ENCODE measurements around the gene DARS1.

The DARS1 gene

DNA sequence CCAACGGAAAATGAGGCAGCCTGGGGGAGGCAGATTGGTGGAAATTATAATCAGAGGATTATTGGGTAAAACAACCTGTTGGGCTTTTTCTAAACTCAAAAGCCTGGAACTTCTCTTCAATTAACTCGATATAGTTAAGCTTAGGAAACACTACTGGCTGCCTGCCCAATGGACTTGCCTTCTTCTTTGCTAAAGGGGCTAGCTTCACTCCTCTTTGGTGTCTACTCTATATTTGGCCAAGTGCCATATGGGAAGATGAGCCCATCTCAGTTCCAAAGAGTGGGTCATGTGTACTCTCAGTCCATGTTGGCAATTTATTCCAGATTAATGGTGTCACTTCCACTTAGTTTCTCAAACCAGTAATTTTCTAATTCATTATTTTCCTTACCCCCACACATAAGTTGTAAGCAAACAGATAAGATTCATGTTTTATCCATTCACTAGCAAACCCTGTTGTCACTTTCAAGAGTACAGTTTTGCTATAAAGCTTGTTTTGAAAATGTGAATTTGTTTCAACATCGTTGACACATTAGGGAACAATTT, 34.3 kb downstream of the DARS1 start:
- DNase-seq, result no peak
- in situ Hi-C loops (cut with MboI; ENCODE audit: low pct_unique_long_range_greater_than_20kb, low sequenced_read_pairs), result no loop called here

DNA sequence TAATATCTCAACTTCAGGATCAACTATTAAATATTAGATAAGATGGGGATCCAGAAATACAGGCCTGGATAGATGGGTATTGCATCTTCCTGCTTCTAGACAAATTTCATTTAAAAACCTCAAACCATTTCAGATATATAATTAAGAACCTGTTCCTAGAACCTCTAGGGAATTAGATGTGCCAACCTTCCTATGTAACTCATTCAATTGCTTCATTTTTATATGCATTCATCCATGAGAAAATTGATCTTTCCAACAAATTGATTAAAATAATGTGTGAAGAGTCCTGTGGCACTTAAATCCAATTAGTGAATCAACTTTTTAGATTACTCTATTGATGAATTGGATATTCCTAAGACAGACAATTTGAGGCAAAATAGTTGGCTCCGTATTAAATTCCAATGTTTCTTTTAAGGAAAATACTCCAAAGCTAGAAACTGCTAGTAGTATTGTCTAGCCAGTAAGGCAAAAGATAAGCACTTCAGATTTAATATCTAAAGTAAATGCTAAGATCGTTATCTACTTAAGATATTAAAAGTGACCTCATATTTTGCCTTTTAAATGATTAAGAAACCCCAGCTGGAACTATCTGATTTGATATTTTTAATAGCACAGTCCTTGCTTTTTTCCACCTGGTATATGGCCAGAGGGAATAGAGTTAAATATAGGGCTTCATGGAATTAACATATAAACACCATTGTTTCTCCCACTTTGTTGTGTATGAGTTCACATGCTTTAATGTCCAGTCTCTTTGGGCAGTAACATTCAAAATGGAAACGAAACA, 35.8 kb downstream of the DARS1 start:
- no peak for DNase-seq
- in situ Hi-C loops (cut with MboI; ENCODE audit: low pct_unique_long_range_greater_than_20kb, low sequenced_read_pairs), result no loop called here

DNA sequence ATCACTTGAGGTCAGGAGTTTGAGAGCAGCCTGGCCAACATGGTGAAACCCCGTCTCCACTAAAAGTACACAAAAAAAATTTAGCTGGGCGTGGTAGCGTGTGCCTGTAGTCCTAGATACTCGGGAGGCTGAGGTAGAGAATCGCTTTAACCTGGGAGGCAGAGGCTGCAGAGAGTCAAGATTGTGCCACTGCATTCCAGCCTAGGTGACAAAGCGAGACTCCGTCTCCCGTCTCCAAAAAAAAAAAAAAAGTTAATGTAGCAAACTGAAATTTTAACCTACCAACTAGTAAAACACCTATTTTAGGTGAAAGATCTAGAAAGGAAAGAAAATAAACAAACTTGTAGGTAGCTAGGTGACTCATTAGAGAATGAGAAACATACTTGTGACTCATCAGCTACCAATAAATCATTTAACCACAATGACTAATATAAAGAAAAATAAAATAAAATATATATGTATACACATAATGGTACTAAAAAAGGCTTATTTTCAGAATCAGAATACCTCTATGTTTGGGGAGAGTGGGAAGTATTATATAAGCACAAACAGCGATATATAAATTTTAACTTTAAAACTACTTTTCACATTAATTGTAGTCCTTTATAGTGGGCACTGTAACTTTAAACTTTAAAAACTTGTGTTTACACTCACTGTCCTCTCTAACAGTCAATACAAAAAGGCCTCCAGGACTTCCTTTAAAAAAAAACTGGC, 36.6 kb downstream of the DARS1 start:
- in situ Hi-C loops (cut with MboI; ENCODE audit: low pct_unique_long_range_greater_than_20kb, low sequenced_read_pairs), result no loop called here
- DNase-seq, result no peak

DNA sequence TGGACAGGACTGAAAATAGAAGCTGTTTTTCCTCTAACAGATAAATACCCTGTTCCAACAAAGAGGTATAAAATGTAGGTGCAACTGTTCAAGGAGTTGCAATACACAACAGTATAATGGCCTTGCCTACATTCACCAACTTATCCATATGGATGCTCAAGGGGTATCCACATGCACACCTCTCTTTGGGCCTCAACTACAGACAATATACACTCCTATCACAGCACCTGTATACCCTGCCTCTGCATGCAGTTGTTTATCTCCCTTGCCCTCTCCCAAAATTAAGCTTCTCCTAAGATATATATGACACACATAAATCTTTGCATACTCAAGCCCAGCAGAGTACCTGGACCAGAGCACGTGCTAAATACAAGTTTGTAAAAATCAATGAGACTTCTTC, 37.3 kb downstream of the DARS1 start:
- DNase-seq, result no peak
- in situ Hi-C loops (cut with MboI; ENCODE audit: low pct_unique_long_range_greater_than_20kb, low sequenced_read_pairs), result no loop called here

DNA sequence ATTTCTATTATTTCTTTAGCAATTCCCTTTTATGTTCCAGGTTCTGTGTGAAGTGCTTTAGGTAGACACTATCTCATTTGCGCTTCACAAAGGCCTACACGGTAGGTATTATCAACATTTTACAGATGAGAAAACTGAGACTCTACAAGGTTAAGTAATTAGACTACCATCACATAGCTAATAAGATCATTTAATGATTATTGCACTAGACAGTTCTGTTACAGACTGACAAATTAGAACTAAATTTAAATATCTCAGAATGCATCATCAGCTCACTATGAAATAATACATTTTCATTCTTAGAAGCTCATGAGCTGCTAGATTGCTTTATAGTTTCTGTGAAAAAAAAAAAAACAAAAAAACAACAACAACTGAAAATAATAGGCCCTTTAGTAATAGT, 37.9 kb downstream of the DARS1 start:
- in situ Hi-C loops (cut with MboI; ENCODE audit: low pct_unique_long_range_greater_than_20kb, low sequenced_read_pairs), result no loop called here
- DNase-seq, result no peak

DNA sequence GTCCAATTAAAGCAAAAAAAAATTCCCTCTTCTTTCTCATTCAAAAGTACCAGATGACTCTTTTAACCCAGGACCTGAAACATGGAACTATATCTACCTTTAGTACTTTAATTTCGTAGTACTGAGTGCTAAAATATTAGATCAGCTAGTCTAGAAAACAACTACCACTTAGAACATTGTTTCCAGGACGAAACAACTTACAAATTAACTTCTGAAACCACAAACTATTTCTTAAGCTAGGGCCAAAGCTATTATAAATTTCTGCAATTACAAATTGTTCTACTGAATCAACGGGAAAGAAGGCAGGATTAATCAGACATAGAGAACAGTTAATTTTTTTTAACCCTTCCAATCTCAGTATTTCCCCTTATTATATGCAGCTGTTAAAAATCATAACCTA, 39.9 kb downstream of the DARS1 start:
- DNase-seq, result no peak
- in situ Hi-C loops (cut with MboI; ENCODE audit: low pct_unique_long_range_greater_than_20kb, low sequenced_read_pairs), result no loop called here

DNA sequence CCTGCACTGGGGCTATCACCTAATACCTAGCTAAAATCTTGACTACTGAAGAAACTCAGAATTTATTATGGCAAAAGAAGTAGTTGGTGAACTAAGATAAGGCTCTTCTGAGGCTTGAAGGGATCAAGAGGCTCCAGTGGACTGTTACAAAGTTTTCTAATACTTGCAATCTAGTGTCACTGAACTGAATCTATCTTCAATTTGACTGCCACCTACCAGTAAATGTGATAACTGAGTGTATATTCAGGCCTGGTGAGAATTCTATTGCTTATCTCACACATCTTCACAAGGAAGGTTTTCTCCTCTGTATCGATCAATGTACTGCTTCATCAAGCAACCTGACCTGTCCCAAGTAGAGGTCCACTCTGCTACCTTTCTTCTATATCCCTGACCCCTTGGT, 40.8 kb downstream of the DARS1 start:
- no peak for DNase-seq
- in situ Hi-C loops (cut with MboI; ENCODE audit: low pct_unique_long_range_greater_than_20kb, low sequenced_read_pairs), result no loop called here

DNA sequence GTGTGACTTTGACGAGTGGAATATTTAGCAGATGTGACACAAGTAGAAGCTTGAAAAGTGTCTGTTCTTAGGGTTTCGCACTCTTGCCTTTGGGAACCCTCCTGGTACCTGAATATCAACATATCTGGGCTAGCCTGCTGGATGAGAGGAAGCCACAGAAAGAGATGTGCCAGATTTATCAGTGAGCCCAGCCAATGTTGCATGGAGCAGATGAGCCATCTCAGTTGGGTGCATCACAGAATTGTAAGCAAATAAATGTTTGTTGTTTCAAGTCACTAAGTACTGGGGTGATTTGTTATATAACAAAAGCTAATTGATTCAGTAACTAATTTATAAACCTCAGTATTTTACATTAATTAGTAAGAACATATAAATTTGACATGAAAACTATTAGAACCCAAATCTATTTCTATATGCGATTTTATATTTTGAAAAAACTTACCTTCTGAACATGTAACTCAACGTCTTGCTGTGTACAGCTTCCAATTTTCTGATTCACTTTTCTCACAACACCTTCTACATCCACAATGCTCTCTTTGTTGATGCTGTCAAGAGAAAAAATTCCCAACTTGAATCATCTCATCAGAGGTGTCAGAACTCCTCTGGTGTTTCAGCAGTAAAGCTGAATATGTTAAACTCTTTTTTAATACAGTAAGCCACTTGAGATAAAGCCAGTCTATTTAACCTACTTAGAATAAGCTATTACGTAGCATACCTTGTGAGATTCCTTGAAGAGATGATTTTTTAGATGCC, 42.3 kb downstream of the DARS1 start:
- in situ Hi-C loops (cut with MboI; ENCODE audit: low pct_unique_long_range_greater_than_20kb, low sequenced_read_pairs), result no loop called here
- DNase-seq, result no peak

DNA sequence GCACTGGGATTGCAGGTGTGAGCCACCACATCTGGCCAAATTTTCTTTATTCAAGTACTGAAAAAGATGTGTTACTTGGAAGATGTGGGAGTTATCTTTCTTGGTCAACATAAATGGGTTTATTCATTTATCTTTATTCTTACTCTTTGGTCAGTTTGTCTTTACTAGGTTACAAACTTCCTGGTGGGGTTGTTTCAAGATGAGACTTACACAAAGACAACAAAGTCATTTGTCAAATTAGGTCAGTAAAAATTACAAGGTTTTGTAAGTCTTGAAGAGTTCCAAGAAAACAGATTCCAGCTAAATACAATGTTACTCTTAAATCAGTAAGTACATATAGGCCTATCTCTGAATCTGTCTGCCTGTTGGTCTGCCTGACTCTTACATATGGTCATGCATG, 48.9 kb downstream of the DARS1 start:
- in situ Hi-C loops (cut with MboI; ENCODE audit: low pct_unique_long_range_greater_than_20kb, low sequenced_read_pairs), result no loop called here
- no peak for DNase-seq

DNA sequence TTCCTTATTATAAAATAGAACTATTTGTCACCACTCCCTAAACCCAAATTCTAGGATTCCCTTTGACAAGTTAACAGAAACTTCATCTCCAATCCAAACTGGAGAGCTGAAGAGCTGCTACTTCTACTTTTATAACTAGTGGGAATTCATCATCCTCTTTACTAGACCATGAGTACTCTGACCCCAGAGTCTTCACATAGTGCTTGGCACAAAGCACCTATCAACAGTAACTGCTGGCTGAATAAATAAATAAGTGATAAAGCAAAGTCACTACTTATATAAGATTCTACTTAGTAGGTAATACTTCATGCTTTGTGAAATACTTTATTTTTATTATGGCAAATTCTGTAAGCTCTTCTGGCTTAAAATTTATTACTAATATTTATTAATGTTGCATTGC, 49.5 kb downstream of the DARS1 start:
- in situ Hi-C loops (cut with MboI; ENCODE audit: low pct_unique_long_range_greater_than_20kb, low sequenced_read_pairs), result no loop called here
- DNase-seq, result no peak

DNA sequence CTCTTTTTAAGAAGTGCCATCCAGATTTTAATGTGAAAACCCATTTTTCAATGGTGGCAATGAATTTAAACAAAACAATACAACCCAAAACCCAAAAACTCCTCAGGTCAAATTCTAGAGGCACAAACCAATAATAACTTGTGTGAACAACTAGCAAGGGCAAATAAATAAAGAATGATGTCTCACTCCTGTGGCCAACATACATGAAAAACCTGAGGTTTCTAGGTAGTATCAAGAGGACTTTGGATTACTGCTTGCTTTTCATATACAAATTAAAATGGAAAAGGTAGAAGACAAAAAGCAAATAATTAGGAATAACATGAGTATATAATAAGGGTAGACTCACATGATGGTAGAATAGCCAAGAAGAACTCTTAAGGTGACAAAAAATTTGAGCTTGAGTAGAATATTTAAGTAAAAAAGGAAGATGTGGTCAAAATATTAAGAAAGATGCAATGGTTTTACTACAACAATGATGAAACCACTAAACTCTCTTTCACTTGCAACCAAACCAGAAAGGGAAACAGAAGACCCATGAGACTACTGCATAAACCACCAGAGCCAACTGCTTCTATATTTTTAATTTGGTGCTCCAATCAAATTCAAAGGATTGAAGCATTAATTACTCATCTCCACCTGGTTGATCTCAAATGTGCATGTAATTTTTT, 53.5 kb downstream of the DARS1 start:
- DNase-seq, result no peak
- in situ Hi-C loops (cut with MboI; ENCODE audit: low pct_unique_long_range_greater_than_20kb, low sequenced_read_pairs), result no loop called here

DNA sequence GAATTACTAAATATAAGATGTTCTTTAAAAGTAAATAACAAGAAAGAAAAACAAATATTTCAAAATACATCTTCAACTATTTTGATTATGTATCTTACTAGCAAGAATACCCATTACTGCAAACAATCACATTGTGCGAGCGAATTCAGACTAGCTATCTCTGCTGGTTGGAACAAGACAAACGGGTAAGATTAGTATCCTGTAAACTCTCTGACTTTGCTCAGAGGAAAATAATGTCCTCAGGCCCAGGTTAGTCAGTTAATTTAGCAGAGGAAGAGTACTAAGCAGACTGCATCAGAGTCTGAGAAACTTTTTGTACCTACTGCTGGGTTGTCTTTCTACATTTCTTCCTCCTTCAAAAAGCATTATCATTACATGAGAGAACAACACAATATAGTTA, 58.8 kb downstream of the DARS1 start:
- DNase-seq, result no peak
- in situ Hi-C loops (cut with MboI; ENCODE audit: low pct_unique_long_range_greater_than_20kb, low sequenced_read_pairs), result no loop called here

DNA sequence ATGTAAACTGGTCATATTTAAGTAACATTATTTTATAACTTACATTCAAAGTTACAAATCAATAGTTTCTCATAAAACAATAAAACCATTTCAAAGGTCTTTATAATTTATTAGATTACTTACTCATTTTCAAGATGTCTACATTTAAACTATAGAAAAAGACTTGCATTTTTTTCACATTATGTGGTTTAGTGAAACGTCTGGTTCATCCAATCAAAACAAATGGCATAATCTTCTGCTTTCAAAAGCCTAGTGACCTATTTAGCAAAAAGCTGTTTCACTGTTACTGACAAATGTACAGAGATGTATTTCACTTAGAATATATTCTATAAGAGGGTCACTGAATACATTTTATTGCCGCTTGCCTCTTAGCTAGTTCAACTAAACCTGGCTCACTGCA, 59.9 kb downstream of the DARS1 start:
- in situ Hi-C loops (cut with MboI; ENCODE audit: low pct_unique_long_range_greater_than_20kb, low sequenced_read_pairs), result no loop called here
- DNase-seq, result no peak

DNA sequence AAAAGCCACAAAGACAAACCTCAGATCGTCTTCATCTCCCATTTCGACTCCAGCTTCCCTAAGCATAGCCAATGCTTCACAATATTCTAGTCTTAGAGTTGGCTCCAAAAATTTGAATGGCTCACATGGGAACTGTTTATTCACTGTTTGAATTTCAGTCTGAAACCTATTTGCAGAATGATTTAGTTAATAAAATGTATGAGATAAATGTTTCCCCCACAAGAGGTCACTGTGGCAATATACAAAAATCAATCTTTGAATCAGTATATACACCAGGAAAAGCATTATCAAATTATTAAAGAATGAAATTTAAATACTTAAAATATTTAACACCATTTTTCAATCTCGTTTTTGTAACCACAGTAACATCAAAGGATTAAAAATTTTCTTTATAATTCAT, 69.2 kb downstream of the DARS1 start:
- in situ Hi-C loops (cut with MboI; ENCODE audit: low pct_unique_long_range_greater_than_20kb, low sequenced_read_pairs), result loop anchor here (10.0 kb wide), 1 partner anchor 469 kb away; no protein-coding TSS in a partner anchor
- DNase-seq, result peak; percentile 60

DNA sequence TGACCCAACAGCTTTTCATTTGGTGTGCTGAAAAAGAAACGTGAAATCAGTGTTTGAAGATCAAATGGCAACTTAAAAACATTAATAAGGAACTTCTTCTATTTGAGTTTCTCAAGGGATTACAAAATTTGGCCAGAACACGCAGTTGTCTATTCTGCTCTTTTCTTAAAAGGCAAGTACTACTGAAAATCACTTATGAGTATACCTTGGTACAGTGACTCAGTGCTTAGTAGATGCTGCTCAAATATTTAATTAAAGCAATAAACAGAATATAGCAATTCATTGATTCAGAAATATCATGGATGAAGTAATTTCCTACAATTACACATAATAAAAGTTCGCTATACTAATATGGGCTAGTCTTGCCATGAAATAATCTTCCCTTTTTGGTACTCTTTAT, 70.9 kb downstream of the DARS1 start:
- no peak for DNase-seq
- in situ Hi-C loops (cut with MboI; ENCODE audit: low pct_unique_long_range_greater_than_20kb, low sequenced_read_pairs), result loop anchor here (10.0 kb wide), 1 partner anchor 470 kb away; no protein-coding TSS in a partner anchor

DNA sequence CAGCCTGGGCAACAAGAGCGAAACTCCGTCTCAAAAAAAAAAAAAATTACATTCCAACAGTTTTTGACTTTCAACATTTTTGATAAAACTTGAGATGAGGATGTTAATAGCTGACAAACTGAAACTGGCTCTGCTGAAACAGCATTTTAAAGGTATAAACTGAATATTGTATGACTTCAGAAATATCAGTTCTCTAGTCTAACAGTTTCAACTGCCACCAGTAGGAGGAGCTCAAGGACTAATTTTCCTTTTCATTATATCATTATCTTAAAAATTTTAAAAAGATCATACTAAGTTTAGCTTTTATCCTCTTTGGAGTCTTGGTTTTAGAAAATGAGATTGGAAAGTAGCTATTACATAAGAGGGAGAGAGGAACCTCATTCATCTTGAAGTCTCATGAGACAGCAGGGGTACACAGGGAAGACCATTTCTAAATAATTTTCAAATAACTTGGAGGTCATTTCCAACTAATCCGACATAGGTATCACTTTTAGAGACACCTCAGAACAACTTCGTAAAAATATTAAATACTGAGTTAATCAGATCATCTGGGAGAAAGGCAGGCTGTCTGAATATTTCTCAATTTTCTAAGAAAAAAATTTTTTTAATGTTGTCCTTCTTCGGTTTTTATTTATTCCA, 71.6 kb downstream of the DARS1 start:
- in situ Hi-C loops (cut with MboI; ENCODE audit: low pct_unique_long_range_greater_than_20kb, low sequenced_read_pairs), result loop anchor here (10.0 kb wide), 1 partner anchor 471 kb away; no protein-coding TSS in a partner anchor
- peak; percentile 49 for DNase-seq

DNA sequence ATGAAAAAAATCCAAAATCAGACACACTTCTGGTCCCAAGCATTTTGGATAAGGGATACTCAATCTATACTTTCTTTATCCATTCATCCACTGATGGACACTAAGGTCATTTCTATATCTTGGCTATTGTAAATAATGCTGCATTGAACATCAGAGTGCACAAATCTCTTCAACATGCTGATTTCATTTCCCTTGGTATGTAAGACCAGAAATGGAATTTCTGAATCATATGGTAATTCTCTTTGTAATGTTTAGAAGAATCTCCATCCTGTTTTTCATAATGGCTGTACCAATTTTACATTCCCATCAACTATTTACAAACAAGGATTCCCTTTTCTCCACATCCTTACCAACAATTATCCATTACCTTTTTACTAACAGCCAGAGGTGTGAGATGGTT, 75.5 kb downstream of the DARS1 start:
- DNase-seq, result no peak
- in situ Hi-C loops (cut with MboI; ENCODE audit: low pct_unique_long_range_greater_than_20kb, low sequenced_read_pairs), result loop anchor here (10.0 kb wide), 1 partner anchor 475 kb away; no protein-coding TSS in a partner anchor

DNA sequence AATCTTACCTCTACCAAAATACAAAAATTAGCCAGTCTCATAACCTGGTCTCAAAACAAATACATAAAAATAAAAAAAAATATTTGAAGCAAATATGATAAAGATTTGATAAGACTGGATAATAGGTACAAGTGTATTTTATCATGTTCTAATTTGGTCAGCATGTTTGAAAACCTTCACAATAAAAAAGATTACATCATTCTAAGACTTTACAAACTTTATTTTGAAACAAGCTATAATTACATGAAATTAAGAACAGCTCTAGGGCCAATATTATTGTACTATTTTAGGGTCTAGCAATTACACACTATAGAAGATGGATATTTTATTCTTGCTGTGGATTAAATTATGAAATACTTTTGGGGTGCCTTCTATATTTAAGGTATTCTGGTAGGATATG, 79.7 kb downstream of the DARS1 start:
- in situ Hi-C loops (cut with MboI; ENCODE audit: low pct_unique_long_range_greater_than_20kb, low sequenced_read_pairs), result no loop called here
- DNase-seq, result no peak
